ENCODE data around the gene SKI. TPM values are rescaled to one million over a fixed set of nuclear protein-coding genes. Genes with fewer than 3 reads are reported as not detected.

Gene SKI
- total and polyA plus RNA-seq, 10 of the 15 experiments (the other 5 are each of a cell fraction or from before 2014, with no cell fraction given), result 0.03 to 14.9 (median 0.96) TPM

GRCh38 chr1:2278591-2279209 lies 50.6 kb downstream of the SKI start:
- H3K4me1 ChIP-seq (ENCODE audit: control insufficient read depth, insufficient read depth, low read length), result no peaks in the 10 kb centered on the region
- H4K20me1 ChIP-seq (ENCODE audit: control insufficient read depth, insufficient read depth), result no peaks in the 10 kb centered on the region
- ATAC-seq (no peak), DNase-seq (ENCODE audit: low read depth, low spot score) (no peak), FAIRE-seq (no peak)
- TF ChIP-seq YBX1 (IDR thresholded peaks at IDR 0.05) (no peak), E2F8 (IDR thresholded peaks at IDR 0.05; ENCODE audit: low read depth, partially characterized antibody) (no peak), DPF2 (IDR thresholded peaks at IDR 0.05) (no peak), RBBP5 (conservative IDR thresholded peaks at IDR 0.05) (no peak), FOXK2 (IDR thresholded peaks at IDR 0.05) (no peak), ASH2L (IDR thresholded peaks at IDR 0.05; ENCODE audit: borderline replicate concordance, low read depth) (no peak), HSF1 (IDR thresholded peaks at IDR 0.05; ENCODE audit: low read depth, low read length) (no peak)
- no peaks in the 10 kb centered on the region for H3K79me2 ChIP-seq (ENCODE audit: control insufficient read depth, insufficient read depth, low read length)
- H3K4me2 ChIP-seq (ENCODE audit: control insufficient read depth, insufficient read depth), result no peak overlapping the region
- SMC1A ChIA-PET (ENCODE audit: uncharacterized antibody, unreplicated experiment), result no interaction called here
- BruUV-seq (replicated peaks), result no TSS peak
- no peak overlapping the region for H3K9ac ChIP-seq (ENCODE audit: control insufficient read depth, insufficient read depth, low read length)
- H3K36me3 ChIP-seq (ENCODE audit: control insufficient read depth in 2 of 2, insufficient read depth in 2 of 2, low read length in 1 of 2), result peaks cover 0 to 9% of the 10 kb centered on the region in 2 experiments; a peak in 2 of 4 replicates
- POLR2A ChIA-PET, result no interaction called here
- no peak overlapping the region for H2AFZ ChIP-seq (ENCODE audit: control insufficient read depth, low read depth, low read length)
- H3K27me3 ChIP-seq (replicated peaks in 1 of 2; ENCODE audit: control insufficient read depth in 2 of 2, insufficient read depth in 2 of 2, low read length in 1 of 2), result no peaks in the 10 kb centered on the region
- intact Hi-C loops (cut with micrococcal nuclease; ENCODE audit: unreplicated experiment) (no loop called here), in situ Hi-C loops (cut with MboI) (no loop called here)
- H3K4me3 ChIP-seq, result no peak overlapping the region
- CTCF ChIA-PET, result no interaction called here
- WGBS (ENCODE audit: insufficient coverage, insufficient replicate concordance, low lambda C conversion rate, missing lambda C conversion rate), result 82% methylated on average over 16 of the region's 16 CpGs
- no peak overlapping the region for H3K27ac ChIP-seq (ENCODE audit: control insufficient read depth, insufficient read depth)
- no peaks in the 10 kb centered on the region; the same call in 2 of the 3 replicates for H3K9me3 ChIP-seq (replicated peaks; ENCODE audit: control insufficient read depth, insufficient read depth, low read length)
- RAD21 ChIA-PET (ENCODE audit: unreplicated experiment), result no interaction called here
